G401 (cell line): ENCODE data around the gene PADI1. TPM values are rescaled to one million over a fixed set of nuclear protein-coding genes. Genes with fewer than 3 reads are reported as not detected.

ENCODE experiments used
- DNase-seq: peaks from one replicate; pipeline ENCODE4 v3.0.0-alpha.2; 2015; ENCODE audit warnings: low spot score
- in situ Hi-C: cut with HindIII; loops from 2 replicates; pipeline ENCODE4 v1.10.0; 2016; ENCODE audit warnings: low sequenced_read_pairs, mixed read lengths
- total RNA-seq: library from RNA; depleted of rRNA; stranded (reverse); fragments of >200 nt; shearing (Covaris generic); gene quantifications from 2 replicates; pipeline ENCODE4 v1.2.3, GENCODE V29; 2014

Gene PADI1
- total RNA-seq, 1 experiment from 2014 or later = not detected

GRCh38 chr1:17194133-17194475 is 10.8 kb upstream of the PADI1 start:
- DNase-seq = no peak
- in situ Hi-C loops = no loop called here

- no peak for DNase-seq
- in situ Hi-C loops = no loop called here
These were observed 10.1 kb upstream of the PADI1 start for GRCh38 chr1:17194615-17195528.

- DNase-seq = no peak
- in situ Hi-C loops = no loop called here
These were observed 9.2 kb upstream of the PADI1 start for GRCh38 chr1:17195731-17196130.

GRCh38 chr1:17196496-17197185 is 8.3 kb upstream of the PADI1 start:
- DNase-seq = no peak
- in situ Hi-C loops = no loop called here

- in situ Hi-C loops = no loop called here
- DNase-seq = no peak
These were observed 7.2 kb upstream of the PADI1 start for GRCh38 chr1:17197696-17198095.

GRCh38 chr1:17198476-17199258 is 6.3 kb upstream of the PADI1 start:
- no peak for DNase-seq
- in situ Hi-C loops = no loop called here

- in situ Hi-C loops = no loop called here
- no peak for DNase-seq
These were observed 5.5 kb upstream of the PADI1 start for GRCh38 chr1:17199267-17200044.

GRCh38 chr1:17200246-17200645 is 4.7 kb upstream of the PADI1 start:
- in situ Hi-C loops = no loop called here
- no peak for DNase-seq

GRCh38 chr1:17200756-17201155 is 4.2 kb upstream of the PADI1 start:
- in situ Hi-C loops = no loop called here

GRCh38 chr1:17201201-17202021 is 3.5 kb upstream of the PADI1 start:
- in situ Hi-C loops = no loop called here
- no peak for DNase-seq

More at GRCh38 chr1:17200756-17201155, 4.2 kb upstream of the PADI1 start:
- no peak for DNase-seq

GRCh38 chr1:17205652-17206051 is 724 bp downstream of the PADI1 start:
- no peak for DNase-seq
- in situ Hi-C loops = no loop called here

GRCh38 chr1:17206196-17206595 is 1.3 kb downstream of the PADI1 start:
- in situ Hi-C loops = no loop called here
- no peak for DNase-seq

- DNase-seq = peak; percentile 2
- in situ Hi-C loops = no loop called here
These were observed 2.1 kb downstream of the PADI1 start for GRCh38 chr1:17207046-17207445.

- in situ Hi-C loops = no loop called here
- no peak for DNase-seq
These were observed 2.6 kb downstream of the PADI1 start for GRCh38 chr1:17207540-17207939.

GRCh38 chr1:17207966-17208418 is 3.1 kb downstream of the PADI1 start:
- DNase-seq = no peak
- in situ Hi-C loops = no loop called here

GRCh38 chr1:17208546-17208945 is 3.6 kb downstream of the PADI1 start:
- in situ Hi-C loops = no loop called here

GRCh38 chr1:17209430-17209829 is 4.5 kb downstream of the PADI1 start:
- DNase-seq = no peak
- in situ Hi-C loops = no loop called here

More at GRCh38 chr1:17208546-17208945, 3.6 kb downstream of the PADI1 start:
- no peak for DNase-seq

- DNase-seq = no peak
- in situ Hi-C loops = no loop called here
These were observed 5.2 kb downstream of the PADI1 start for GRCh38 chr1:17210176-17210575.
